Spleen (tissue), 11 donors: ENCODE results near the gene XIRP1. TPM values are rescaled to one million over a fixed set of nuclear protein-coding genes. Genes with fewer than 3 reads are reported as not detected.

Experiments
- DNase-seq: peaks from one replicate; pipeline ENCODE4 v3.0.0-alpha.2; 2020
- H3K27ac ChIP-seq, 8 donors: fragments of 200-600 bp; sonication (generic) in 7 of 8; 1 replicate in 4 of 8; 2 replicates in 4 of 8; pipeline versions ENCODE4 v1.5.0 to v1.8.0; 2016 to 2021; ENCODE audit warnings: inconsistent platforms in 4 of 8, mild to moderate bottlenecking in 4 of 8, moderate library complexity in 1 of 8
- H3K27me3 ChIP-seq, 7 donors: fragments of 200-600 bp; sonication (generic) in 6 of 7; replicated peaks in 1 of 7; 1 replicate in 4 of 7; 2 replicates in 3 of 7; pipeline versions ENCODE4 v1.5.0 to v1.8.0; 2016 to 2021; ENCODE audit warnings: inconsistent platforms in 3 of 7, mild to moderate bottlenecking in 1 of 7
- H3K36me3 ChIP-seq, 6 donors: fragments of 200-600 bp; sonication (generic) in 5 of 6; 1 replicate in 4 of 6; 2 replicates in 2 of 6; pipeline versions ENCODE4 v1.5.0 to v1.8.0; 2016 to 2021; ENCODE audit warnings: inconsistent platforms in 2 of 6
- H3K4me1 ChIP-seq, 6 donors: fragments of 200-600 bp; sonication (generic) in 5 of 6; 1 replicate in 3 of 6; 2 replicates in 3 of 6; pipeline versions ENCODE4 v1.5.0 to v1.8.0; 2016 to 2021; ENCODE audit warnings: inconsistent platforms in 3 of 6
- H3K4me3 ChIP-seq, 8 donors: fragments of 200-600 bp; sonication (generic) in 7 of 8; 1 replicate in 4 of 8; 2 replicates in 4 of 8; pipeline versions ENCODE4 v1.5.0 to v1.8.0; 2016 to 2021; ENCODE audit warnings: inconsistent platforms in 4 of 8, mild to moderate bottlenecking in 4 of 8, moderate library complexity in 2 of 8
- H3K9me3 ChIP-seq, 8 donors: fragments of 200-600 bp; sonication (generic) in 7 of 8; 1 replicate in 4 of 8; 2 replicates in 4 of 8; pipeline versions ENCODE4 v1.5.0 to v1.8.0; 2016 to 2021; ENCODE audit warnings: inconsistent platforms in 4 of 8
- POLR2A ChIP-seq, 3 donors: fragments of 450-650 bp; IDR thresholded peaks; one replicate each; pipeline ENCODE4 v1.5.1; 2017; ENCODE audit warnings: antibody characterized with exemption in 3 of 3, mild to moderate bottlenecking in 1 of 3
- POLR2AphosphoS5 ChIP-seq, 3 donors: sonication (generic); formaldehyde crosslinking; IDR thresholded peaks; one replicate each; pipeline ENCODE4 v1.5.1; 2017; ENCODE audit warnings: antibody characterized with exemption in 3 of 3
- WGBS, 5 donors: extraction: QIAGEN DNeasy Blood & Tissue Kit in 3 of 5; methylation state at CpG; one replicate each; pipeline versions ENCODE4 v1.1.5 to v1.1.7; 2013 to 2018; 5-methylcytosine and 5-hydroxymethylcytosine counted together
- intact Hi-C: fragments of 100-400 bp; cut with DNase I; formaldehyde crosslinking; loops from one replicate; pipeline ENCODE4 v1.15.0; 2023; ENCODE audit warnings: low total_unique reads
- polyA plus RNA-seq, 3 donors: library from polyadenylated mRNA; stranded (reverse); fragments of 200-250 nt; gene quantifications; one replicate each; pipeline ENCODE4 v1.2.1, GENCODE V29; 2013
- total RNA-seq, 7 donors: library from RNA; depleted of rRNA in 3 of 7; stranded (reverse); fragments of >200 nt in 3 of 7; fragmentation: NEBNext Ultra II Directional in 4 of 7; extraction: Animal tissue kit (Norgen Biotek cat#: 25700) in 4 of 7; gene quantifications; one replicate each; pipeline versions ENCODE4 v1.1.0 to v1.2.1, GENCODE V29; 2016 to 2021
- TF ChIP-seq, protein P1 (sequence below), 11 experiments: fragments of 200-600 bp in 7 of 11; fragments of 450-650 bp in 4 of 11; sonication (generic) in 4 of 11; IDR thresholded peaks in 8 of 11; conservative IDR thresholded peaks in 3 of 11; 1 replicate in 7 of 11; 2 replicates in 4 of 11; pipeline versions ENCODE4 v1.4.0 to v1.8.0; 2016 to 2021; ENCODE audit warnings: antibody characterized with exemption in 11 of 11, inconsistent platforms in 4 of 11, mild to moderate bottlenecking in 1 of 11
- donor health status: healthy with polysubstance abuse.
- donor health status: DM: no; HTN: no; CAD: no; lungs with moderate emphysema.
- donor health status: DM: no; HTN: no; CAD: no.
- donor health status: Bipolar disorder and iron deficiency.
- donor health status: healthy.
- donor health status: DM: no; HTN: no; CAD: no.
- donor health status: DM: yes; HTN: yes; CAD: no.

Gene XIRP1
- total and polyA plus RNA-seq, 10 donors, result 0.06 to 0.70 (median 0.27) TPM; not detected in 3

DNA sequence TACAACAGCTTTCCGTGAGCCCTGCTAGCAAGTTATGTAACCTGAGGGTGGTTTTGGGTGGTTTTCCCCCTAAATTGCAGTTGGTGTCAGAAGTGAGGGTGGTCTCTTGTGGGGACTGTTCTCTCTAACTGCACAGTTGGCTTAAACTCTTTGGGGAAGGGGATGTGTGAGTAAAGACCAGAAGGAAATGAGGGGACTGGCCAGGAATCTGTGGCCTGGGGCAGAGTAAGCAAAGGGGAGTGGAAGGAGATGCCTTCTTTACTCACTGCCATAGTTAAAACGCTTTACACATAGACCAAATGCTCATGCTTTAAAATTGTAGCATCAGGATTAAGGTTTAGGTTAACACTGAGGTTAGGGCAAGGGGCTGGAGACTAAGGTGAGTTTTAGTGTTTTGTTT lies 21.2 kb upstream of the XIRP1 start:
- H3K4me1 ChIP-seq, result peaks cover 0 to 30% (median 16%) of the 10 kb centered on the region in 6 donors
- no peaks in the 10 kb centered on the region for H3K36me3 ChIP-seq
- no peaks in the 10 kb centered on the region for H3K27me3 ChIP-seq
- TF ChIP-seq POLR2A (IDR thresholded peaks at IDR 0.05) (no peak), POLR2AphosphoS5 (IDR thresholded peaks at IDR 0.05) (no peak)
- TF ChIP-seq, protein P1, sequence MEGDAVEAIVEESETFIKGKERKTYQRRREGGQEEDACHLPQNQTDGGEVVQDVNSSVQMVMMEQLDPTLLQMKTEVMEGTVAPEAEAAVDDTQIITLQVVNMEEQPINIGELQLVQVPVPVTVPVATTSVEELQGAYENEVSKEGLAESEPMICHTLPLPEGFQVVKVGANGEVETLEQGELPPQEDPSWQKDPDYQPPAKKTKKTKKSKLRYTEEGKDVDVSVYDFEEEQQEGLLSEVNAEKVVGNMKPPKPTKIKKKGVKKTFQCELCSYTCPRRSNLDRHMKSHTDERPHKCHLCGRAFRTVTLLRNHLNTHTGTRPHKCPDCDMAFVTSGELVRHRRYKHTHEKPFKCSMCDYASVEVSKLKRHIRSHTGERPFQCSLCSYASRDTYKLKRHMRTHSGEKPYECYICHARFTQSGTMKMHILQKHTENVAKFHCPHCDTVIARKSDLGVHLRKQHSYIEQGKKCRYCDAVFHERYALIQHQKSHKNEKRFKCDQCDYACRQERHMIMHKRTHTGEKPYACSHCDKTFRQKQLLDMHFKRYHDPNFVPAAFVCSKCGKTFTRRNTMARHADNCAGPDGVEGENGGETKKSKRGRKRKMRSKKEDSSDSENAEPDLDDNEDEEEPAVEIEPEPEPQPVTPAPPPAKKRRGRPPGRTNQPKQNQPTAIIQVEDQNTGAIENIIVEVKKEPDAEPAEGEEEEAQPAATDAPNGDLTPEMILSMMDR (IDR thresholded peaks at IDR 0.05 in 8 of 11, conservative IDR thresholded peaks at IDR 0.05 in 3 of 11), result no peak
- WGBS, 5 donors, result 52 to 86% (median 60%) methylated on average over 2 of the region's 2 CpGs
- DNase-seq, result no peak
- H3K9me3 ChIP-seq, result peaks cover 0 to 5% (median 0%) of the 10 kb centered on the region in 8 donors
- no peak overlapping the region for H3K4me3 ChIP-seq
- no peak overlapping the region for H3K27ac ChIP-seq
- intact Hi-C loops, result no loop called here

DNA sequence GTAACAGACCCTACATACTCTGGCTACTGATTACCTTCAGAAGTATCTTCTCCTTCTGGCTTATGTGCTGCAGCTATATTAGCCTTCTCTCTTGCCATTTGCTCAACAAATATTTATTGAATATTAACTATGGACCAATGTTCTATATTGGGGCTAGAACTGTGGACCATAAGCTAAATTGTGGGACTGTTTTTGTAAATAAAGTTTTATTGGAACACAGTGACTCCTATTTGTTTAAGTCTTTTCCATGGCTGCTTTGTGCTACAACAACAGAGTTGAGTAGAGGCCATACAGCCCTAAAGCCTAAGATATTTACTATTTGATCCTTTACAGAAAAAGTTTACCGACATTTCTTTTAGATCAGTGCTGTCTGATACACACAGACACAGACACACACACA lies 20.3 kb upstream of the XIRP1 start:
- Histone ChIP-seq H3K27me3 (no peaks in the 10 kb centered on the region), H3K4me1 (peaks cover 0 to 37% (median 23%) of the 10 kb centered on the region in 6 donors), H3K36me3 (no peaks in the 10 kb centered on the region), H3K27ac (no peak overlapping the region), H3K4me3 (no peak overlapping the region), H3K9me3 (peaks cover 0 to 5% (median 0%) of the 10 kb centered on the region in 8 donors)
- DNase-seq, result no peak
- 96 to 100% (median 98%) methylated on average over 1 of the region's 1 CpG for WGBS, 5 donors
- intact Hi-C loops, result no loop called here
- TF ChIP-seq, protein P1 (IDR thresholded peaks at IDR 0.05 in 8 of 11, conservative IDR thresholded peaks at IDR 0.05 in 3 of 11), result no peak
- TF ChIP-seq POLR2AphosphoS5 (IDR thresholded peaks at IDR 0.05), result no peak
- no peak for TF ChIP-seq POLR2A (IDR thresholded peaks at IDR 0.05)

DNA sequence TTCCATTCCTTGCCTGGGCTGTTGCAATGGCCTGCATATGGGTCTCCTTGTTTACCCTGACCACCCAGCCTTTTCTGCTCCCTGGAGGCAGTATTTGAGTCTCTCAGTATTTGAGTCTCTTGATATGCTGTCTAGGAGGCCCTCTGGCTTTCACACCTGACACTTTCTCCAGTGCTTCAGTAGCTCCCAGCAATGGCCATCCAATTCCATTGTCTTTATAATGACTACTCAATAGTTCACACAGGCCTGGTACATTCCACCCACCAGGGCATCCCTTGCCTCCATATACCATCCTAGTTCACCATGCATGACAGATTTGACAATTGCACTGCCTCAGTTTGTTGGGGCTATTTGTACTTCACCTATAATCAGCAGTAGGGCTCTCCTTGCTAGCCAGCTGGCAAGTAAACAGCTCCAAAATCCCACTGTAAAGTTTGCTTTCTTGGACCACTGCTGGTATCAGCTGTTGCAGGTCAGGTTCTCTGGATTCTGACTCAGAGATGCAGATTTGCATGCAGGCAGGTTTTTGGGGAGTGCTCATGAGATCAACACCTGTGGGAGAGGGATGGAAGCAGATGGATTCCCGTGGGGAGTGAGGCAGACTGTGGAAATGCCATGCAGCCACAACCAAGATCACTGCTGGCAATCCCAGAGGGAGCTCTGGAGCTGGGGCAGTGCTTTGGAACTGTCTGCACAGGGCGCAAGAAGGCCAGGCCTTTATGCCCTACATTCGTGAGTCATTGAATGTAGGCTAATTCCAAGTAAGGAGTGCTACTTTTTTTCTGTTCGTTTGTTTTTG lies 19.1 kb upstream of the XIRP1 start:
- Histone ChIP-seq H3K9me3 (peaks cover 0 to 5% (median 0%) of the 10 kb centered on the region in 8 donors), H3K4me3 (no peak overlapping the region), H3K27me3 (no peaks in the 10 kb centered on the region), H3K27ac (no peak overlapping the region), H3K36me3 (no peaks in the 10 kb centered on the region), H3K4me1 (peaks cover 0 to 30% (median 21%) of the 10 kb centered on the region in 6 donors)
- DNase-seq, result no peak
- TF ChIP-seq POLR2A (IDR thresholded peaks at IDR 0.05), result no peak
- TF ChIP-seq, protein P1 (IDR thresholded peaks at IDR 0.05 in 8 of 11, conservative IDR thresholded peaks at IDR 0.05 in 3 of 11), result no peak
- no peak for TF ChIP-seq POLR2AphosphoS5 (IDR thresholded peaks at IDR 0.05)
- 75 to 91% (median 86%) methylated on average over 4 of the region's 4 CpGs for WGBS, 5 donors
- intact Hi-C loops, result no loop called here

DNA sequence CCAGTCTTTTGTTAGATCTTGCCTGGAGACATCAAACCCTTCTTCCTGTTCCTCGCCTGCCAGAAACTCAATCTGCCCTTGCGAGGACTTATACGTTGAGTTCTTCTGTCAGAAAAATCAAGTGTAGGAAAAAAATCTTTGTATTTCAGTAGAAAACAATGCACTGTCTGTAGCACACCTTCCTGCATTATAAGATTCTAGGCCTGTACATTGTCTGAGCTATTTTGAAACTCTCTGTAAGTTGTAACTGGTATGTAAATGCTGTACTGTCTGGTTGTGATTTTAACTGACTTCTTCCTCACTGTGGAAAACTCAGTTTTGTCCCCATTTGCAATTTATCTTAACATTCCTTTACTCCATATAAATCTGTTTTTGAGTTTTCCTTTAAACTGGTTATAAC lies 17.7 kb upstream of the XIRP1 start:
- WGBS, 5 donors, result 70 to 80% (median 74%) methylated on average over 3 of the region's 3 CpGs
- Histone ChIP-seq H3K9me3 (peaks cover 0 to 7% (median 0%) of the 10 kb centered on the region in 8 donors), H3K4me1 (peaks cover 0 to 16% (median 10%) of the 10 kb centered on the region in 6 donors), H3K36me3 (no peaks in the 10 kb centered on the region), H3K27ac (no peak overlapping the region), H3K27me3 (no peaks in the 10 kb centered on the region), H3K4me3 (no peak overlapping the region)
- DNase-seq, result no peak
- no peak for TF ChIP-seq POLR2AphosphoS5 (IDR thresholded peaks at IDR 0.05)
- no peak for TF ChIP-seq POLR2A (IDR thresholded peaks at IDR 0.05)
- TF ChIP-seq, protein P1 (IDR thresholded peaks at IDR 0.05 in 8 of 11, conservative IDR thresholded peaks at IDR 0.05 in 3 of 11), result no peak
- intact Hi-C loops, result no loop called here
